ENCODE results near the gene STPG2.
"Not testable (repeated sequence)": the region's sequence is repeated elsewhere in the genome, so short reads cannot be mapped to it uniquely, and the experiment has no call there.

Gene STPG2

GRCh38 chr4:97605932-97606331 is 537.3 kb downstream of the STPG2 start:
- DNase-seq: no peak

- no peak for DNase-seq
Measured at GRCh38 chr4:97593248-97593647, 550.0 kb downstream of the STPG2 start.

GRCh38 chr4:97590266-97590665 is 553.0 kb downstream of the STPG2 start:
- no peak for DNase-seq

DNA sequence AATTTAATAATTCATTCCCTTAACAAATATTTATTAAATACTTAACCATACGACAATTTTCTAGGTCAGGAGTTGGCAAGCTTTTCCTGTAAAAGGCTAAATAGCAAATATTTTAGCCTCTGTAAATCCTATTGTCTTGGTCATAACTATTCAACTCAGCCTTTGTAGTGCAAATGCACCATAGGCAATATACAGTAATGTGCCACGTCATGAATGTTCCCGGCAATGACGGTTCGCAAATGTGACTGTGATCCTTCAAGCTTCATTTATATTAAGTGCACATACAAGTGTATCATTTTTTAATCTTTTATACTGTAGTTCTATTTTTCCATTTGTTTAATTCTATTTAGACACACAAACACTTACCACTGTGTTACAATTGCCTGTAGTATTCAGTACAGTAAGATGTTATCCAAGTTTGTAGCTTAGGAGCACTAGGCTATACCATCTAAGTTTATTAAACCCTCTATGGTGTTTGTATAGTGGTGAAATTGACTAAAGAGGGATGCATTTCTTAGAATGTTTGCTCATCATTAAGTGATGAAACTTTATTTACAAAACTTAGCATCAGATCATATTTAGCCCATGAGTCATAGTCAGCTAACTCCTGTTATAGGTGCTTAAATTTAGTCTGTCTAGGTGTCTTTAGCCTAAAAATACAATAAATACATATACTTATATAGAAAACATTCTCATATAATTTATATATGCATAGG is 553.6 kb downstream of the STPG2 start:
- DNase-seq: no peak

DNA sequence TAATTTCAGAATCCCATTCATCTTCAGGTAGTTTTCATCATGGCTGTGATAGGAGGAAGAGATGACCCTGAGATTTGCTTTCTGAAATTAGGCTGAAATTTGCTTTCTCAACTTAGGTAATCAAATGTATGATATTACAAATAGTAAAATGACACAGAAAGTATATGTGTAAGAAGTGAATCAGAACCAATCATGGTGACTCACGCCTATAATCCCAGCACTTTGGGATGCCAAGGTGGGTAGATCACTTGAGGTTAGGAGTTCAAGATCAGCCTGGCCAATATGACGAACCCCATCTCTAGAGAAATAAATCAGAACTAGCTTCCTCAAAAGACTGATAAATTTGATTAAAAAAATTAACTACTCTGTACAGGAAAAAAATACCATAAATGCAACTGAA is 555.4 kb downstream of the STPG2 start:
- no peak for DNase-seq

DNA sequence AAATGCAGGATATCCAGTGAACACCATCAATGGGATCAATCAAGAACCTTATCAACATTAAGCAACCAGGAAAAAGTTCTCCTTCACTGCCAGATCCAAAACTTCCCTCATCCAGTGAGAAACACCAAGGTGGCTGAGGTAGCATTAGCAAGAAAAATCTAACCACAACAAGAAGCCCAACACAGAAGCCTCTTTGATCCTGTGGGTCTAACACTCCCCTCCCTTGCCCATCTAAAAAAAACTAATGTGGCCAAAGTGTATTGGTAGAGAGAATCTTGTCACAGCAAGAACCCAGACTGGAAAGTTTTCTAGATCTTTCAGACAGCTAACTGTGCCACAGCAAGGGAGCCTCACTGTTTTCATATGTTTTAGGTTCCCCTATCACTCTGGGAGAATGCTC is 558.0 kb downstream of the STPG2 start:
- no peak for DNase-seq

DNA sequence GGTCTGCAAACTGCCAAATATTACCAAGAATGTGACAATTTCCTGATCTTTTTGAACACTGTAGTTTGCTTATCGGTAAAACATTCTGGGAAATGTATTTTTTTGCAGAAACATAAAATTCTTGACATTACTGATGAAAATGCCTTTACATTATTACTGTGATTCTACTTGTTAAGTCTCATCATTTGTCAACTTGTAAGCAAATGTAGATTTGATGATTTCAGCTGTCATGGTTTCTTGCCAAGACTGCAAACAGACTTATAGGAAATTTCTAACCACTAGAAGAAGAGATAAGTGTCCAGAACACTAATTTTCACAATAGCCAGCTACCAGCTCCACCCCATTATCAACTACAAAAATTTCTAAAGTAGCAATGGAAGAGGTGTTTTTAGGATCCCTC is 560.4 kb downstream of the STPG2 start:
- no peak for DNase-seq

DNA sequence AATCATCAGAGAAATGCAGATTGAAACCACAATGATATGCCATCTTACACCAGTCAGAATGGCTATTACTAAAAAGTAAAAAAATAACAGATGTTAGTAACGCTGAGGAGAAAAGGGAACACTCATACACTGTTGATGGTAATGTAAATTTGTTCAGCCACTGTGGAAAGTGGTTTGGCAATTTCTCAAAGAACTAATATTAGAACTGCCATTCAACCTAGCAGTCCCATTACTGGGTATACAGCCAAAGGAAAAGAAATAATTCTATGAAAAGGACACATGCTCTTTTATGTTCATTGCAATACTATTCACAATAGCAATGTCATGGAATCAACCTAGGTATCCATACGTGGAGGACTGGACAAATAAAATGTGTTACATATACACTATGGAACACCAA is 566.3 kb downstream of the STPG2 start:
- no peak for DNase-seq

GRCh38 chr4:97560009-97560408 is 583.3 kb downstream of the STPG2 start:
- DNase-seq: no peak

- DNase-seq: no peak
Measured at GRCh38 chr4:97558204-97558778, 585.0 kb downstream of the STPG2 start.

GRCh38 chr4:97550637-97551036 is 592.6 kb downstream of the STPG2 start:
- not testable (repeated sequence) for DNase-seq

GRCh38 chr4:97548943-97549583 is 594.2 kb downstream of the STPG2 start:
- DNase-seq: no peak

DNA sequence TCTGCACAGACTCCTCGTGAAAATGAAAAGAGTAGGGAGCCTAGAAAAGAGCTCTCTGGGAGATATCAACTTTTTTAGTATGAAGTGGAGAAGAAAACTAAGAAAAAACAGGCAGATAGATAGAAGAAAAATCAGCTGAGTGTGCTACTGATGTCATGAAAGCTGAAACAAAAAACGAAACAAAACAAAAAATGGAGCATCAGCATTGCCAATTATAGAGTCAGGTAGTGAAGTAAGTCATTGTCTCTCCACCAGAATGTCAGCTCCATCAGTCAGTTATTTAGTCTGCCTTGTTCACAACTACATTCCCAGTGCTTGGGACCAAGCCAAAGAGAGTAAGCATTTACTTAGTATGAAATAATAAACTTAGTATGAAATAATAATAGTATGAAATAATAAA is 595.1 kb downstream of the STPG2 start:
- DNase-seq: no peak

GRCh38 chr4:97531351-97531750 is 611.9 kb downstream of the STPG2 start:
- DNase-seq: no peak

- DNase-seq: no peak
Measured at GRCh38 chr4:97530676-97531075, 612.6 kb downstream of the STPG2 start.

- no peak for DNase-seq
Measured at GRCh38 chr4:97525236-97525635, 618.0 kb downstream of the STPG2 start.

DNA sequence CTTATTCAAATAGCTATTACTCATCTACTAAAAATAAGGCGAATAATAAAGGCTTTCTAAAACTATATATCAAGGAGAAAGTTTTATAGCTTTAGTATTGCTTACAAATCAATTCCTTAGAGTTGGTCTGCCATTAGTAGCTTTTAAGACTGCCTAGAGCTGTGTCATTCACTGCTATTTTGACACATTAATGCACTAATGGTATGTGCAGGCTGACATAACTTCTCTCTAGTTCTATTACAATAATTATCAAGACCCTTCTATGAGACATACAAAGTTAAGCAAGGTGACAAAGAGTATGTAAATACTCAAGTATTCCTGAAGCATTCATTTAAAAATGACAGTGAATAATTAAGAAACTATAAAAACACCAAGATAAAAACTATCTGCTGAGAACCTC is 625.3 kb downstream of the STPG2 start:
- no peak for DNase-seq

GRCh38 chr4:97513917-97514316 is 629.4 kb downstream of the STPG2 start:
- no peak for DNase-seq
